ENCODE results near the gene SLC44A4.

SLC44A4 gene

GRCh38 chr6:31883676-31884075 lies 4.9 kb upstream of the SLC44A4 start:
- H3K27ac ChIP-seq = no peak overlapping the region
- TF ChIP-seq, protein P1, sequence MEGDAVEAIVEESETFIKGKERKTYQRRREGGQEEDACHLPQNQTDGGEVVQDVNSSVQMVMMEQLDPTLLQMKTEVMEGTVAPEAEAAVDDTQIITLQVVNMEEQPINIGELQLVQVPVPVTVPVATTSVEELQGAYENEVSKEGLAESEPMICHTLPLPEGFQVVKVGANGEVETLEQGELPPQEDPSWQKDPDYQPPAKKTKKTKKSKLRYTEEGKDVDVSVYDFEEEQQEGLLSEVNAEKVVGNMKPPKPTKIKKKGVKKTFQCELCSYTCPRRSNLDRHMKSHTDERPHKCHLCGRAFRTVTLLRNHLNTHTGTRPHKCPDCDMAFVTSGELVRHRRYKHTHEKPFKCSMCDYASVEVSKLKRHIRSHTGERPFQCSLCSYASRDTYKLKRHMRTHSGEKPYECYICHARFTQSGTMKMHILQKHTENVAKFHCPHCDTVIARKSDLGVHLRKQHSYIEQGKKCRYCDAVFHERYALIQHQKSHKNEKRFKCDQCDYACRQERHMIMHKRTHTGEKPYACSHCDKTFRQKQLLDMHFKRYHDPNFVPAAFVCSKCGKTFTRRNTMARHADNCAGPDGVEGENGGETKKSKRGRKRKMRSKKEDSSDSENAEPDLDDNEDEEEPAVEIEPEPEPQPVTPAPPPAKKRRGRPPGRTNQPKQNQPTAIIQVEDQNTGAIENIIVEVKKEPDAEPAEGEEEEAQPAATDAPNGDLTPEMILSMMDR (conservative IDR thresholded peaks at IDR 0.05) = no peak
- no peak for TF ChIP-seq ZFX (IDR thresholded peaks at IDR 0.05)

GRCh38 chr6:31882344-31882743 lies 3.5 kb upstream of the SLC44A4 start:
- no peak overlapping the region for H3K27ac ChIP-seq
- no peak for TF ChIP-seq ZFX (IDR thresholded peaks at IDR 0.05)
- TF ChIP-seq, protein P1 (conservative IDR thresholded peaks at IDR 0.05) = no peak

DNA sequence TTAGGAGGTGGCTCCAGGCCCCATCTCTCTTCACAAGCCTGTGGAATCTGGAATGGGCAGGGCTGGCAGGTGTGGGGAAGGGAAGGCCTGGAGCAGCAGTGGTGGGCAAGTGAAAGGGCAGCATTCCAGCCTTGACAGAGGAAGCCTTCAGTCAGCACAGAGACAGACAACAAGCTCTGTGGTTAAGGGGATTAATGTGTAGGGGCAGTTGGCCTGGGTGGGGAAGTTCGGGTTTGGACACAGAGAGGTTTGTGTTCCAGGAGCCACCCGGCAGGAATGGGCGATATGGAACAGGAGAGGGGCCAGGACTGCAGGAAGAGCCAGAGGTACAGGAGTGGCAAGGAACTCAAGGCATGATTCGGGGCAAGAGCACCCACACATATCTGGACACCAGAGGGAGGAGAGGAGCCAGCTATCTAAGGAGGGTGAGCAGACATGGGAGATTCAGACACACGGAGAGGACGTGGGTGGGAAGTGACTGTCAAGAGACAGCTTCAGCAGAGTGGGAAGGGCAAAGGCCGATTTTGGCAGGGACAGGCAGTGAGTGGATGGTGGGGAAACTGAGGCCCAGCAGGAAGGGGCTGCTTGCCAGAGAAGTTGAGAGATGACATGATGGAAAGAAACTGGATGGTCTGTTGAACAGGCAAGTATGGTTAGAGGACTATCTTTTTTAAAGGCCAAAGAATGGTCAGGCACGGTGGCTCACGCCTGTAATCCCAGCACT lies 2.5 kb upstream of the SLC44A4 start:
- no peak for TF ChIP-seq ZFX (IDR thresholded peaks at IDR 0.05)
- TF ChIP-seq, protein P1 (conservative IDR thresholded peaks at IDR 0.05) = no peak
- H3K27ac ChIP-seq = peak overlapping the region; percentile 86; the same call in 1 of the 2 replicates

GRCh38 chr6:31880616-31881015 lies 1.8 kb upstream of the SLC44A4 start:
- peak overlapping the region; percentile 86 for H3K27ac ChIP-seq
- no peak for TF ChIP-seq ZFX (IDR thresholded peaks at IDR 0.05)
- TF ChIP-seq, protein P1 (conservative IDR thresholded peaks at IDR 0.05) = no peak

- peak overlapping the region; percentile 86 for H3K27ac ChIP-seq
- no peak for TF ChIP-seq ZFX (IDR thresholded peaks at IDR 0.05)
- TF ChIP-seq, protein P1 (conservative IDR thresholded peaks at IDR 0.05) = no peak
Measured at GRCh38 chr6:31879901-31880300, 1.1 kb upstream of the SLC44A4 start.

- TF ChIP-seq, protein P1 (conservative IDR thresholded peaks at IDR 0.05) = no peak
- no peak for TF ChIP-seq ZFX (IDR thresholded peaks at IDR 0.05)
- H3K27ac ChIP-seq = peak overlapping the region; percentile 86
Measured at GRCh38 chr6:31879143-31879542, 346 bp upstream of the SLC44A4 start.

DNA sequence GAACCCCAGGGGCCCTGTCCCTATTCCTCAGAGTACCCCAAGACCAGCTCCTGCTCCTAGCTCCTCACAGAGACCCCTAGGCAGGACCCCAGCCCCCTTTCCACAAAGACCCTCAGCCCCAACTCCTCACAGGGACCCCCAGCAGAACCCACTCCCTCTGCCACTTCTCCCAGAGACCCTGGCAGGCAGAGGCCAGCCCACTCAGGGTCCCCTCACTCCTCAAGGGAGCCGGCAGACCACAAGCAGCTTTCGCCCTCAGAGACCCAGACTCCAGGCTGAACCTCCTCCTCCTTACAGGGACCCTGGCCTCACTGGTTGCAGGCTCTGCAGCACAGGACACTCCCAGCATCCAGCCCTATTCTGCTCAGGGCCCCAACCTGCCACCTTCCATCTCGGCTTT lies 575 bp downstream of the SLC44A4 start:
- TF ChIP-seq, protein P1 (conservative IDR thresholded peaks at IDR 0.05) = no peak
- no peak for TF ChIP-seq ZFX (IDR thresholded peaks at IDR 0.05)
- peak overlapping the region; percentile 86 for H3K27ac ChIP-seq
